Activated CD8-positive, alpha-beta memory T cell treated with anti-CD3 and anti-CD28 coated beads, Interleukin-2, amount 50 U/mL, for 24 hours (primary cell): ENCODE measurements around the gene CCSER2.
"Not testable (repeated sequence)": the region's sequence is repeated elsewhere in the genome, so short reads cannot be mapped to it uniquely, and the experiment has no call there.

Experiments
- DNase-seq: peaks from one replicate; pipeline ENCODE4 v3.0.0-alpha.2; 2020; ENCODE audit errors: extremely low read depth

Gene CCSER2

DNA sequence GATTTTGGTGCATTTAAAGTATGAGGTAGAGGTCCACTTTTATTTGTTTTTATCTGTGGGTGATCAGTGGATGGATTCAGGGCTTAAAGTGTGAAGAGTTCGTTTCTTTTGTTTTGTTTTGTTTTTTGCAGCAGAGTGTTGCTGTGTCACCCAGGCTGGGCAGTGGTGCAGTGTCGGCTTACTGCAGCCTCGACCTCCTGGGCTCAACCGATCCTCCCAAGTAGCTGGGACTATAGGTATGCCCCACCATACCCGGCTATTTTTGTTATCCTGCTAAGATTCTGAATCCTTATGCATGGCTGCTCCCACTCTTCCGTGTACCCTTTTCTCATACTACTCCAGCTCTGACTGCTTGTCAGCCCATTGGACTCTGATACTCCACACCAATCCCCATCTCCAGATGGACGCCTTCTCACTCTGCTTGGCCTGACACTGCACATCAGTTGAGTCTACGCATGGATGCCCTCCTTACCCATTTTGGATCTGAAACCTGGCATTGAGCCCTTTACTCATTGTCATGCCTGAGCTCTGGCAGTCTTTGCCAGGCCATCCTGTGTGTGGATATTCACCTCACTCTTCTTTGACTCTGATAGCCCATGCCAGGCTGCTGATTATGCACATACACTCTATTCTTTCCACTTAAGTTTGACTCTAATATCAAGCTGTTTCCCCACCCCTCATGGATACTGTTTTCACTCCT lies 119.5 kb downstream of the CCSER2 start:
- no peak for DNase-seq

- not testable (repeated sequence) for DNase-seq
Observed at GRCh38 chr10:84449351-84449750, 121.0 kb downstream of the CCSER2 start.

DNA sequence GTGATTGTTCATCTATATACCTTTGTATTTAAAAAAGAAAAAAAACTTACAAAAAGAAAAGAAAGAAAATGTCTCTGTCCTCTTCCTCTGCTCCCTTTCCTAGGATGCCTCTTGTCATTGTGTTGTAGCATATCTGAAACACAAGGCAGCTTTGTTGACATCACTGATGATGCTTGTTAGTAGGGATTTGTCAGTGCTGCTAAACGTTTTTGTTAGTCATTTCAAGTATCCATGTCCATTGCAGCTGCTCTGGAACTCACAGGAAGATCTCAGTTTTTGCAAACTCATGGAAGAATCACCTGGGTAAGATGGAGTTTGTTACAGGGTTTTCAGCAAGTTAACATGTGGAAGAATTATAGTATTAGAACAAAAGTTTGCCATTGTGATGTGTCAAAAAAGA lies 123.6 kb downstream of the CCSER2 start:
- DNase-seq = no peak

- no peak for DNase-seq
Observed at GRCh38 chr10:84453303-84453702, 124.9 kb downstream of the CCSER2 start.

GRCh38 chr10:84456126-84456525 lies 127.7 kb downstream of the CCSER2 start:
- no peak for DNase-seq

DNA sequence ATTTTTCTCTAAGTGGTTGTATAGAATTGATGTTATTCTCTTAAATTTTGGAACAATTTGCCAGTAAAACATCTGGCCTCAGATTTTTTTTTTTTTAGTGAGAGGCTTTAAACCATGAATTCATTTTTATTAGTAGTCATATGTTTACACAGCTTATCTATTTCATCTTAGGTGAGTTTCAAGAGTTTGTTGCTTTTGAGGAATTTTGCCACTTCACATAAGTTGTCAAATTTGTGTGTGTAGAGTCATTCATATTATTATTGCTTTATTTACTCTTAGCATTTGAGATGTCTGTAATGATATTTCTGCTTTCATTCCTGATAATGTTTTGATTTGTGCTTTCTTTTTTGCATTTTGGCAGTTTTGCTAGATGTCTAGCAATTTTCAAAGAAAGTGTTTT lies 132.1 kb downstream of the CCSER2 start:
- DNase-seq = no peak

DNA sequence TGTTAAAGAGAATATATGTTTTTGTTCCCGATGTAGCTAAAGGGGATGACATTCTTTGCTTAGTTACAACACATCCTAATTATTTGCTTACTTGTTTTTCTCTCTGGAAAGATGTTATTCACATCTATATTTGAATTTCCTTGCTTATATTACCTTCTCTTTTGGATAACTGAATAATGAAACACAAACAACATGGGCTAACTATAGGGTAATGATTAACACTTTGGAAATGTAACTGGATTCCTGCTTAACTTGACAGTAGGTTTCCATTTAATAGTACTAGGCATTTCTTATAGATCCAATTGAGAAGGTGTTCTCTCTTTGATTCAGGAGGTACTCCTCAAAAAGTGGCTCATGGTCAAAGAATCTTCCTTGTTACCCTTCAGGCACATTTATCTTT lies 141.1 kb downstream of the CCSER2 start:
- DNase-seq = no peak

GRCh38 chr10:84473136-84473535 lies 144.7 kb downstream of the CCSER2 start:
- DNase-seq = no peak

- DNase-seq = no peak
Observed at GRCh38 chr10:84477398-84478128, 149.2 kb downstream of the CCSER2 start.

GRCh38 chr10:84478151-84478550 lies 149.8 kb downstream of the CCSER2 start:
- no peak for DNase-seq

GRCh38 chr10:84478679-84479078 lies 150.3 kb downstream of the CCSER2 start:
- no peak for DNase-seq

DNA sequence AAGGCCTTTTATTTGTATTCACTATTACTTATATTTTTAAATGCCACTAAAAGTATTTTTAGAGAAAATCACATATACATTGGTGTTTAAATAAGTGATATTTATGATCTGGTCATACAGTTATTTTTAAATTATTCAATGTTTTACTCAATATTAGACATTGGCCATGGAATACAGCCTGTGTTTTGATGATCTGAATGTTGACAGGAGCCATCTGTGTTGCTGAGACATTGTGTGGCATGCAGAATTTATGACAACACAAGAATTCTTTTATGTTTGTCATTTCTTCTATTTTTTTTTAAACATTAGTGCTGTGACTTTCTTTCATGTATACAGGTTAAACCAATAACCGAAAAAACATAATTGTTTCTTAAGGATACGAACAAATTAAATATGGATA lies 156.2 kb downstream of the CCSER2 start:
- DNase-seq = no peak

DNA sequence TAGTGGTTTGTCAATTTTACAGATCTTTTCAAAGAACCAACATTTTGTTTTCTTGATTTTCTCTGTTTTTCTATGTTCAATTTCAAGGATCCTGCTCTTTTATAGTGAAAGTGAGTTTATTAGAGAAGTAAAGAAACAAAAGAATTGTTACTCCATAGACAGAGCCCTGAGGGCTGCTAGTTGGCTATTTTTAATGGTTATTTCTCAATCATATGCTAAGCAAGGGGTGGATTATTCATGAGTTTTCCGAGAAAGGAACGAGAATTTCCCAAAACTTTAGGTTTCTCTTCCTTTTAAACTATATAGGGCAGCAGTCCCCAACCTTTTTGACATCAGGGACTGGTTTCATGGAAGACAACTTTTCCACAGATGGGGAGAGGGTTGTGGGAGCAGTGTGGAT lies 165.0 kb downstream of the CCSER2 start:
- DNase-seq = no peak

DNA sequence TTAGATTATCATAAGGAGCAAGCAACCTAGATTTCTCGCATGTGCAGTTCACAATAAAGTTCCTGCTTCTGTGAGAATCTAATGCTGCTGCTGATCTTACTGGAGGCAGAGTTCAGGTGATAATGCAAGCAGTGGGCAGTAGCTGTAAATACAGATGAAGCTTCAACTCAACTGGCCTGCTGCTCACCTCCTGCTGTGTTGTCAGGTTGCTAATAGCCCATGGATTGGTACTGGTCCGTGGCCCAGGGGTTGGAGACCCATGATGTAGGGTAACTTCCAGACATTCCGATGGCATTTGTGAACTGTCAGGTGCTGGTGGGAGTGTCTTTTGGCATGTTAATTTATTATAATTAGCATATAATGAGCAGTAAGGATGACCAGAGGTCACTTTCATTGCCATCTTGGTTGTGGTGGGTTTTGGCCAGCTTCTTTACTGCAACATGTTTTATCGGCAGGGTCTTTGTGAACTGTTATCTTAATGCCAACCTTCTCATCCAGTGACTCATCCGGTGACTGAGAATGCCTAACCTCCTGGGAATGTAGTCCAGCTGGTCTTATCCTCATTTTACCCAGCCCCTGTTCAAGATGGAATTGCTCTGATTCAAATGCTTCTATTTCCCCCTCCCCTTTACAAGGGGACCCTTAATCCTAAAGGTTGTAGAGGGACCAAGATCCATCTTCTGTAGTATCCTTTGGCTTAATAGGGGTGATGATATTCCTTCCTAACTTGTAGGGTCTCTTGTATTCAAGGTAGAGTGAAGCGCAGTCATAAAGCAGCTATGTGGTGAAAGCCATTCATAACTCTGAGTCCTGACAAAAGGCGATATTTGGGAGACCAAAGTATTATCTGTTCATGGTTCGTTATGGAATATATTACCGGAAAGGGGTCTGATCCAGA lies 165.8 kb downstream of the CCSER2 start:
- DNase-seq = no peak

GRCh38 chr10:84494849-84495180 lies 166.4 kb downstream of the CCSER2 start:
- DNase-seq = no peak

DNA sequence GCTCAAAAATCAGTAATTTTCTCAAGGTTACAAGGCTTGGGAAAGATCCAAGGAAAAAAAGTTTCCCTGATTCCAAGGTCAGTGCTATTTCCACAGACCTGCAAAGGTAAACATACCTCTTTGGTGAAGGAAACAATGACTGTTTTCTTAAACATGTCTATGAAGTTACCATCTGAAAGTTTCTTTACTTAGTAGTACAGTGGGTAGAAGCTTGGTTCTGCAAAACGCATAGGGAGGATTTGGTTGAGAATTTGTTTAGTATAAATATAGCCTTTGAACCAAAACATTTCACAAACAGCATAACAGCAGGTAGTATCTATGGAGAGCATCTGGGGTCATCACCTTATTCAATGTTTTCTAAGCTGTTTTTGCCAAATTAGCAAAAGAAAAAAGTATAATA lies 169.6 kb downstream of the CCSER2 start:
- DNase-seq = no peak

DNA sequence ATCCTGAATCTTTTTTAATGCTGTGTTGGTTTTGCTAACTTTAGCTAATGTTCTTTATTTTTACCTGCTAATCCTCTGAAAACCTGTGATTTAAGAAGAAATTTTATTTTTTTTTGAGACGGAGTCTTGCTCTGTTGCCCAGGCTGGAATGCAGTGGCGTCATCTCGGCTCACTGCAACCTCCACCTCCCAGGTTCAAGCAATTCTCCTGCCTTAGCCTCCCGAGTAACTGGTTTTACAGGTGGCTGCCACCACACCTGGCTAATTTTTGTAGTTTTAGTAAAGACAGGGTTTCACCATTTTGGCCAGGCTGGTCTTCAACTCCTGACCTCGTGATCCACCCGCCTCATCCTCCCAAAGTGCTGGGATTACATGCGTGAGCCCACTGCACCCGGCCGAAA lies 170.7 kb downstream of the CCSER2 start:
- not testable (repeated sequence) for DNase-seq

DNA sequence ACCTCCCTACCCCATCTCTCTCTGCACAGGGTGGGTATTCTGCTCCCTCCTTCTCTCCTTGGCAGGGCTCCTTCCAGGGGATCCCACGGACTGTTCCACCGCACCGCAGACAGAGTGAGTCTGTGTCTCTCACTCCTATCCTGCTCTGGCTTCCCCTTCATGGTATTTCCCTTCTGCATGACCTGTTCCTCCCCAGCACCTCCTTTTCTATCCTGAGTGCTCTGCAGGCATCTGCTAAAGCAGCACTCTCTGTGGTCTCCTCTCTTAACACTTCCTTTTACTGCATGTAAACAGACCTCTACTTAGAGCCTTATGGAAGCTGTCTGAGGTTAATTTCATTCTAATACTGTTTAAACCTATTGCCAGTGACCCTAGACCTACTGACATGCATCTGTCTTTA lies 171.5 kb downstream of the CCSER2 start:
- no peak for DNase-seq

- no peak for DNase-seq
Observed at GRCh38 chr10:84510121-84510520, 181.7 kb downstream of the CCSER2 start.

GRCh38 chr10:84511106-84511505 lies 182.7 kb downstream of the CCSER2 start:
- DNase-seq = no peak

GRCh38 chr10:84511709-84512285 lies 183.4 kb downstream of the CCSER2 start:
- DNase-seq = no peak

- DNase-seq = no peak
Observed at GRCh38 chr10:84517554-84517953, 189.2 kb downstream of the CCSER2 start.
